Measurements from ENCODE around the gene EXOC6B.

Gene EXOC6B

GRCh38 chr2:72129681-72130340, 696.0 kb downstream of the EXOC6B start:
- no peak for DNase-seq

GRCh38 chr2:72128843-72129227, 697.0 kb downstream of the EXOC6B start:
- no peak for DNase-seq

DNA sequence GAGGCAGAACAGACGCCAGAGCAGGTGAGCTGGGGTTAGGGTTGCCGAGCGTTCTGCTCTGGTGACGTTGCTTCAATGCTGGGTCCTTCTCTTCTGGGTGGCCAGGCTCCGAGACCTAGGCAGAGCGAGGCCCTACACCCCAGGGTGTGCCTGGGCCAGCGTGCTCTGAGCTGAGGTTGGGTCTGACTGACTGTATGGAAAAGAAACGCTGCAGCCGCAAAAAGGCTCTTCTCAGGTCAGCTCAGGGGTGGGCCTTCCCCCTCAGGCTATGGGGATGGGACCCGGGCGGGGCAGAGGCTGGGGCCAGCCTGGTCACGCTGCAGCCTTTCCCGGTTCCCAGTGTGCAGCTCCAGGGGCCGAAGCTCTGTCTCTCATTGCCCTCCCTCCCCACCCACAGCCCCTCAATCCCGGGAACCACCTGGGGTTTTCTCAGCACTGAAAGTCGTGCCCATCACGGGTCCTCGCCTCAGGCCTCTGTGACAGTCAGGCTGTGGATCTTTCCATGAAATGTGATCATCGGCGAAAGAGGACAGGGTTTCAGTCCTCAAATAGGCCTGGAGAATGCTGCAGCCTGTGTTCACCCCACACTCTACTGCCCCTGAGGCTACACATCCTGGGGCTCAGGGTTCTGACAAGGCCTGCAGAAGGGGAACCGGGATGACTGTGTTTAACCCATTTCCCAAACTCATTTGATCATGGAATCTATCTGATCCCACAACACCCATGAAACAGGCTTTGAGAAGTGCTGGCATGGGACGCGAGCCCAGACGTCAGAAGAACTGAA, 697.6 kb downstream of the EXOC6B start:
- no peak for DNase-seq

- no peak for DNase-seq
These were observed 698.3 kb downstream of the EXOC6B start for GRCh38 chr2:72127401-72128058.

DNA sequence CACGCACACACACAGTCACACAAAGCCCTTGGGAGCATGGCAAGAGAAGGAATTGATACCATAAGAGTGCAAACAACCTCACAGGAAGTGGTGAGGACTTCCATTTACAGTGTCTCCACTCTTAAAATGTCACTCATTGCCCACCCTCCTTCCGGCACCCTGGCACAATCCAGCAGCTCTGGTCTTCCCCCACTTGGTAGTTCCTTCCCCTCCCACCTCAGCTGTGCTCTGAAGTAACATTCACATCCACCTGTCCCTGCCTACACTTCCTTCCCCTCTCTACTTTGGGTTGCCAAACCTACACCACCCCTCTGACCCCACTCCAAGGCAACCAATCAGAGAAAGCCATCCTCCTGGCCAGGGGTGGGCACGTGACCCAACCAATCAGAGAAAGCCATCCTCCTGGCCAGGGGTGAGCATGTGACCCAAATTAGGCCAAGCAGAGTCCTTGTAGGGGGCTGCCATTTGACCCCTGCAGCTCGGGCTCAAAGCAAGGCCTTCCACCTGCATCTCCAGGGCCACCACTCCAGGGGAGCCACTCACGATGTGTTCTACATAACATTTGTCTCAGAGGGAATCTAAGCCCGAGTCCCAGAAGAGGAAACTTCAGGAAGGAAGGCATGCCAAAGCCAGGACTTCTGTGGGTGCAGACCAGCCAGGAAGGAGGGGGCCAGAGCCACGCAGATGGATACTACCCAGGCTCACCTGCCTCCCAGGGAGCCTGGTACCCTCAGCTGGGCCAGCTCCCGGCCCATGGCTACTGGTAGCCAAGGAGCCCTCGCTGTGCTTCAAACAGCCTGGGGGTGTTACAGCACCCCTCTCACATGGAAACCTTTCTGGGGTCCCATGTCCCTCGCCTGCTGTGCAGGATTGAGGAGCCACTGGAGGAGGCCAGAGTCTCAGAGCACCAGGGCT, 699.4 kb downstream of the EXOC6B start:
- no peak for DNase-seq
